IMR-90 (cell line): ENCODE results near the gene ANO4.

Experiments used
- BHLHE40 ChIP-seq: fragments of 150-350 bp; IDR thresholded peaks from 2 replicates; pipeline ENCODE4 v1.6.1; 2016; ENCODE audit warnings: mild to moderate bottlenecking, low read depth, low read length
- CTCF ChIP-seq: conservative IDR thresholded peaks from 2 replicates; pipeline ENCODE4 v1.5.1; 2012; ENCODE audit warnings: mild to moderate bottlenecking, low read depth, low read length, improper control_type of control experiment
- FOS ChIP-seq: fragments of 150-350 bp; IDR thresholded peaks from 2 replicates; pipeline ENCODE4 v1.6.1; 2016; ENCODE audit warnings: low read depth, low read length
- MXI1 ChIP-seq: IDR thresholded peaks from 2 replicates; pipeline ENCODE4 v1.6.1; 2012; ENCODE audit warnings: low read depth, mild to moderate bottlenecking, low read length, moderate library complexity, borderline replicate concordance
- POLR2A ChIP-seq: IDR thresholded peaks from 2 replicates; pipeline ENCODE4 v1.6.1; 2012; ENCODE audit warnings: mild to moderate bottlenecking, low read depth, low read length
- RAD21 ChIP-seq: IDR thresholded peaks from 2 replicates; pipeline ENCODE4 v1.6.1; 2012; ENCODE audit warnings: low read length, improper control_type of control experiment
- RFX5 ChIP-seq: IDR thresholded peaks from 2 replicates; pipeline ENCODE4 v1.8.0; 2012; ENCODE audit warnings: low read depth, mild to moderate bottlenecking, low read length, moderate library complexity
- SMC3 ChIP-seq: fragments of 150-350 bp; IDR thresholded peaks from 2 replicates; pipeline ENCODE4 v1.6.1; 2016; ENCODE audit warnings: low read depth, mild to moderate bottlenecking, antibody characterized with exemption, low read length, moderate library complexity
- TF ChIP-seq, protein P1 (sequence below): fragments of 150-350 bp; IDR thresholded peaks from 2 replicates; pipeline ENCODE4 v1.6.1; 2017; ENCODE audit warnings: mild to moderate bottlenecking, antibody characterized with exemption, low read length, low read depth
- TF ChIP-seq, protein P2 (sequence below): fragments of 150-350 bp; IDR thresholded peaks from 2 replicates; pipeline ENCODE4 v1.6.1; 2016; ENCODE audit warnings: low read depth, mild to moderate bottlenecking, low read length, moderate library complexity, borderline replicate concordance

DNA sequence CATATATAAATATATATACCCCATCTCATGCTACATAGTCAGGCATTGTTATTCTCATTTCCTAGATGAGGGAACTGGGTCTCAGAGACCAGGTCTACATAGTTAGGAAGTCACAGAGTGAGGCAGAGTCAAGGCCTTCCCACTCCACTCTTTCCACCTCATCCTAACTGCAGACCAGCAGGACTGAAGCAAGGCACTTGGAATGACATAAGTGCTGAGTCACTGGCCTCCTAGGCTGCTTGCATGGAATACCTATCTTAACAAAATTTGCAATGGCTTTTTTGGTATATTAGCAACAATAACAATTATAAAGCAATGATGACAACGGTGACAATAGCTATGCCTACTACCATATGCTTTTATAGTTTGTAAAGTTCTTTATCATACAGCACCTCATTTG is 5.4 kb upstream of the ANO4 start:
- TF ChIP-seq CTCF (no peak), MXI1 (no peak), POLR2A (no peak), SMC3 (no peak), FOS (no peak), RFX5 (no peak), BHLHE40 (no peak), RAD21 (no peak)
- TF ChIP-seq, protein P1, sequence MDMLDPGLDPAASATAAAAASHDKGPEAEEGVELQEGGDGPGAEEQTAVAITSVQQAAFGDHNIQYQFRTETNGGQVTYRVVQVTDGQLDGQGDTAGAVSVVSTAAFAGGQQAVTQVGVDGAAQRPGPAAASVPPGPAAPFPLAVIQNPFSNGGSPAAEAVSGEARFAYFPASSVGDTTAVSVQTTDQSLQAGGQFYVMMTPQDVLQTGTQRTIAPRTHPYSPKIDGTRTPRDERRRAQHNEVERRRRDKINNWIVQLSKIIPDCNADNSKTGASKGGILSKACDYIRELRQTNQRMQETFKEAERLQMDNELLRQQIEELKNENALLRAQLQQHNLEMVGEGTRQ, result no peak
- TF ChIP-seq, protein P2, sequence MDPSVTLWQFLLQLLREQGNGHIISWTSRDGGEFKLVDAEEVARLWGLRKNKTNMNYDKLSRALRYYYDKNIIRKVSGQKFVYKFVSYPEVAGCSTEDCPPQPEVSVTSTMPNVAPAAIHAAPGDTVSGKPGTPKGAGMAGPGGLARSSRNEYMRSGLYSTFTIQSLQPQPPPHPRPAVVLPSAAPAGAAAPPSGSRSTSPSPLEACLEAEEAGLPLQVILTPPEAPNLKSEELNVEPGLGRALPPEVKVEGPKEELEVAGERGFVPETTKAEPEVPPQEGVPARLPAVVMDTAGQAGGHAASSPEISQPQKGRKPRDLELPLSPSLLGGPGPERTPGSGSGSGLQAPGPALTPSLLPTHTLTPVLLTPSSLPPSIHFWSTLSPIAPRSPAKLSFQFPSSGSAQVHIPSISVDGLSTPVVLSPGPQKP, result no peak
